GM12878 (cell line): Measurements from ENCODE around the gene TECR. TPM values are rescaled to one million over a fixed set of nuclear protein-coding genes. Genes with fewer than 3 reads are reported as not detected.

ENCODE experiments used
- ASH2L ChIP-seq: fragments of 300-600, 200-600 bp; sonication (generic); IDR thresholded peaks from 2 replicates; pipeline ENCODE4 v1.6.1; 2017; ENCODE audit warnings: low read depth, mild to moderate bottlenecking, borderline replicate concordance
- BHLHE40 ChIP-seq, 2 experiments: fragments of 450-650 bp in 1 of 2; IDR thresholded peaks; 2 replicates each; pipeline ENCODE4 v1.6.1; 2011 to 2017; ENCODE audit warnings: low read depth in 2 of 2, borderline replicate concordance in 1 of 2, improper control_type of control experiment in 1 of 2, low read length in 1 of 2, mild to moderate bottlenecking in 1 of 2
- BMI1 ChIP-seq: fragments of 450-650 bp; IDR thresholded peaks from 2 replicates; pipeline ENCODE4 v1.6.1; 2016; ENCODE audit warnings: mild to moderate bottlenecking, moderate library complexity, borderline replicate concordance
- CBX3 ChIP-seq: fragments of 200-600 bp; sonication (generic); IDR thresholded peaks from 2 replicates; pipeline ENCODE4 v1.6.1; 2016; ENCODE audit warnings: low read depth, borderline replicate concordance
- CHD2 ChIP-seq: IDR thresholded peaks from 2 replicates; pipeline ENCODE4 v1.6.1; 2011; ENCODE audit warnings: low read depth, low read length, improper control_type of control experiment, borderline replicate concordance
- CREM ChIP-seq: IDR thresholded peaks from 2 replicates; pipeline ENCODE4 v1.6.1; 2014; ENCODE audit warnings: antibody characterized with exemption, low read depth
- ESRRA ChIP-seq: IDR thresholded peaks from 2 replicates; pipeline ENCODE4 v1.6.1; 2012; ENCODE audit warnings: mild to moderate bottlenecking, low read length, improper control_type of control experiment
- HDAC2 ChIP-seq: fragments of 200-600 bp; sonication (generic); IDR thresholded peaks from 2 replicates; pipeline ENCODE4 v1.6.1; 2017
- IRF3 ChIP-seq: fragments of 450-650 bp; IDR thresholded peaks from 2 replicates; pipeline ENCODE4 v1.6.1; 2014; ENCODE audit warnings: mild to moderate bottlenecking
- IRF4 ChIP-seq: IDR thresholded peaks from 2 replicates; pipeline ENCODE4 v1.6.1; 2011; ENCODE audit warnings: low read depth, low read length
- MAX ChIP-seq: IDR thresholded peaks from 2 replicates; pipeline ENCODE4 v1.6.1; 2012; ENCODE audit warnings: low read depth, low read length, improper control_type of control experiment
- MEF2B ChIP-seq: fragments of 450-650 bp; IDR thresholded peaks from 2 replicates; pipeline ENCODE4 v1.6.1; 2018; ENCODE audit warnings: mild to moderate bottlenecking, moderate library complexity; ENCODE audit not compliant: partially characterized antibody, poor library complexity, severe bottlenecking
- MTA2 ChIP-seq: fragments of 450-650 bp; IDR thresholded peaks from 2 replicates; pipeline ENCODE4 v1.6.1; 2016; ENCODE audit warnings: low read depth, mild to moderate bottlenecking, moderate library complexity
- NKRF ChIP-seq: fragments of 450-650 bp; conservative IDR thresholded peaks from 2 replicates; pipeline ENCODE4 v1.6.1; 2017; ENCODE audit warnings: mild to moderate bottlenecking, moderate library complexity
- NR2F1 ChIP-seq: fragments of 450-650 bp; conservative IDR thresholded peaks from 2 replicates; pipeline ENCODE4 v1.6.1; 2017; ENCODE audit warnings: mild to moderate bottlenecking
- PAX8 ChIP-seq: fragments of 450-650 bp; IDR thresholded peaks from 2 replicates; pipeline ENCODE4 v1.6.1; 2017; ENCODE audit warnings: mild to moderate bottlenecking, moderate library complexity
- RCOR1 ChIP-seq: conservative IDR thresholded peaks from 2 replicates; pipeline ENCODE4 v1.6.1; 2012; ENCODE audit warnings: low read depth, low read length, improper control_type of control experiment
- SMAD1 ChIP-seq: fragments of 450-650 bp; IDR thresholded peaks from 2 replicates; pipeline ENCODE4 v1.6.1; 2018; ENCODE audit warnings: mild to moderate bottlenecking, low read depth; ENCODE audit not compliant: partially characterized antibody
- SREBF1 ChIP-seq: IDR thresholded peaks from 2 replicates; pipeline ENCODE4 v1.6.1; 2012; ENCODE audit warnings: mild to moderate bottlenecking, low read length
- STAT1 ChIP-seq: fragments of 450-650 bp; conservative IDR thresholded peaks from 2 replicates; pipeline ENCODE4 v1.6.1; 2014; ENCODE audit warnings: antibody characterized with exemption, mild to moderate bottlenecking
- SUPT20H ChIP-seq: IDR thresholded peaks from 2 replicates; pipeline ENCODE4 v1.6.1; 2011; ENCODE audit warnings: low read depth, mild to moderate bottlenecking, low read length, moderate library complexity, borderline replicate concordance; ENCODE audit not compliant: control insufficient read depth
- TARDBP ChIP-seq: IDR thresholded peaks from 2 replicates; pipeline ENCODE4 v1.6.1; 2016; ENCODE audit warnings: borderline replicate concordance
- TCF3 ChIP-seq: IDR thresholded peaks from 2 replicates; pipeline ENCODE4 v1.6.1; 2012; ENCODE audit warnings: low read depth, mild to moderate bottlenecking, low read length, borderline replicate concordance; ENCODE audit not compliant: insufficient read depth
- YY1 ChIP-seq: IDR thresholded peaks from 2 replicates; pipeline ENCODE4 v1.6.1; 2011; ENCODE audit warnings: low read depth, mild to moderate bottlenecking, low read length
- polyA plus RNA-seq, 11 experiments: library from polyadenylated mRNA; depleted of rRNA in 4 of 11; unstranded in 6 of 11; stranded (reverse) in 5 of 11; fragments of >200 nt; fragmentation: Nextera tagmentation in 4 of 11; fragmentation: Illumina TruSeq in 1 of 11; extraction: Ambion mirVana in 4 of 11; extraction: Trizol in 1 of 11; gene quantifications; 1 replicate in 1 of 11; 2 replicates in 10 of 11; pipeline versions ENCODE4 v1.2.1 to v1.2.3, GENCODE V29; 2011 to 2016; ENCODE audit warnings: inconsistent platforms in 2 of 11, missing spikeins in 2 of 11, low read depth in 1 of 11
- total RNA-seq, 4 experiments: library from RNA; depleted of rRNA in 3 of 4; stranded (reverse); fragments of >200 nt in 3 of 4; fragmentation: Illumina TruSeq in 1 of 4; extraction: Trizol in 1 of 4; gene quantifications; 2 replicates each; pipeline versions ENCODE4 v1.2.1 to v1.2.3, GENCODE V29; 2013 to 2021
- TF ChIP-seq, protein P1 (sequence below): IDR thresholded peaks from 2 replicates; pipeline ENCODE4 v1.6.1; 2011; ENCODE audit warnings: mild to moderate bottlenecking, low read depth, low read length, moderate library complexity; ENCODE audit not compliant: insufficient replicate concordance

TECR gene
- total and polyA plus RNA-seq, 10 of the 15 experiments (the other 5 are each of a cell fraction or from before 2014, with no cell fraction given): 9.6 to 157 (median 64.2) TPM

GRCh38 chr19:14603990-14604387, 74.6 kb downstream of the TECR start (continued):
- no peak for TF ChIP-seq CBX3
- TF ChIP-seq PAX8: 0 out of 2 replicates have a peak, but pooled peaks have one; percentile 20
- no peak for TF ChIP-seq ASH2L
- TF ChIP-seq YY1: peak; percentile 28; the same call in 1 of the 2 replicates
- peak; percentile 22 to 53; a peak in 2 of 4 replicates for TF ChIP-seq BHLHE40 (IDR thresholded peaks at IDR 0.05; ENCODE audit: borderline replicate concordance in 1 of 2, low read depth in 2 of 2, low read length in 1 of 2)
- no peak for TF ChIP-seq IRF4
- no peak for TF ChIP-seq SMAD1
- no peak for TF ChIP-seq SUPT20H
- TF ChIP-seq CHD2: no peak
- no peak for TF ChIP-seq IRF3
- TF ChIP-seq MTA2: peak; percentile 66
- no peak for TF ChIP-seq TARDBP
- TF ChIP-seq SREBF1: no peak
- no peak; the same call in 1 of the 2 replicates for TF ChIP-seq RCOR1
- TF ChIP-seq MEF2B: peak; percentile 93
- TF ChIP-seq HDAC2: no peak
- no peak for TF ChIP-seq BMI1
- TF ChIP-seq MAX: no peak
- TF ChIP-seq STAT1: no peak
- TF ChIP-seq CREM: peak; percentile 35; the same call in 1 of the 2 replicates
- no peak for TF ChIP-seq NKRF
- peak; percentile 67 for TF ChIP-seq NR2F1
- TF ChIP-seq TCF3: no peak
- TF ChIP-seq, protein P1, sequence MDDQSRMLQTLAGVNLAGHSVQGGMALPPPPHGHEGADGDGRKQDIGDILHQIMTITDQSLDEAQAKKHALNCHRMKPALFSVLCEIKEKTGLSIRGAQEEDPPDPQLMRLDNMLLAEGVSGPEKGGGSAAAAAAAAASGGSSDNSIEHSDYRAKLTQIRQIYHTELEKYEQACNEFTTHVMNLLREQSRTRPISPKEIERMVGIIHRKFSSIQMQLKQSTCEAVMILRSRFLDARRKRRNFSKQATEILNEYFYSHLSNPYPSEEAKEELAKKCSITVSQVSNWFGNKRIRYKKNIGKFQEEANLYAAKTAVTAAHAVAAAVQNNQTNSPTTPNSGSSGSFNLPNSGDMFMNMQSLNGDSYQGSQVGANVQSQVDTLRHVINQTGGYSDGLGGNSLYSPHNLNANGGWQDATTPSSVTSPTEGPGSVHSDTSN: no peak
- no peak for TF ChIP-seq ESRRA
